ENCODE measurements around the gene HTR1D.

Gene HTR1D

GRCh38 chr1:23150125-23150524, 67.2 kb downstream of the HTR1D start:
- DNase-seq = no peak

DNA sequence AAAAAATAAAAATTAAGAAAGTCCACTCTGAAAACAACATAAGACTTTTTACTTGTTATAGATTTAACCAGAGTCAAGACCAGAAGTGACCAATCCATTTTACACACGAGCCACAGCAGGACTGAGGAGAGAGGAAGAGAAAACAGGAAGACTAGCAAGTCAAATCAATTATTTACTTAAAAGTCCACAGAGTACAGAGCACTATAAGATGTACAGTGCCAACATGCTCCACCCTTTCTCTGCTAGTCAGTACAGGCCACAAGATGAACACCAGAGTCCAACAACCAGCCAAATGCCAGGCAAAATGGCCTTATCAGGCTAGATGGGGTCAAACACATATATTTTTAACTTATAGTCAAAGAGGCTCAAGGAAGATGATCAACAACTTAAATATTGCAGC, 68.2 kb downstream of the HTR1D start:
- DNase-seq = peak; percentile 36

- no peak for DNase-seq
These were observed 69.2 kb downstream of the HTR1D start for GRCh38 chr1:23148084-23148483.
